Activated CD8-positive, alpha-beta T cell treated with anti-CD3 and anti-CD28 coated beads, Interleukin-2, amount 10 ng/mL, durations not matched to agents 7 days and 5 days (primary cell): ENCODE measurements around the gene PRKAG1. TPM values are rescaled to one million over a fixed set of nuclear protein-coding genes. Genes with fewer than 3 reads are reported as not detected.
A peak's percentile ranks its signal among the peaks of the same experiment; 100 is the strongest.

Experiments used
- ATAC-seq: fragments of 150-1000 bp; cut with Tn5 transposase; one replicate; pipeline ENCODE4 v1.10.0; 2021; ENCODE audit warnings: moderate library complexity
- CTCF ChIA-PET: fragments of 350-600 bp; sonication (Branson Sonifier 250); formaldehyde crosslinking; loops from one replicate; lab custom pipeline; 2021; ENCODE audit warnings: antibody characterized with exemption; lab: Charles Lee
- POLR2A ChIA-PET: fragments of 350-600 bp; sonication (Branson Sonifier 250); formaldehyde crosslinking; loops from one replicate; lab custom pipeline; 2021; ENCODE audit warnings: antibody characterized with exemption; lab: Charles Lee
- DNase-seq: peaks from one replicate; pipeline ENCODE4 v3.0.0-alpha.2; 2020
- H3K27ac Mint-ChIP-seq: one replicate; pipeline ENCODE4 v1.8.0; 2021; ENCODE audit warnings: mild to moderate bottlenecking, mixed read lengths
- H3K27me3 Mint-ChIP-seq: one replicate; pipeline ENCODE4 v1.8.0; 2021; ENCODE audit warnings: low read depth, mixed read lengths
- H3K36me3 Mint-ChIP-seq: one replicate; pipeline ENCODE4 v1.8.0; 2021; ENCODE audit warnings: low read depth, mixed read lengths
- H3K4me1 Mint-ChIP-seq: one replicate; pipeline ENCODE4 v1.8.0; 2021; ENCODE audit warnings: low read depth, mixed read lengths
- H3K4me3 Mint-ChIP-seq: one replicate; pipeline ENCODE4 v1.8.0; 2021; ENCODE audit warnings: mild to moderate bottlenecking, mixed read lengths
- H3K9me3 Mint-ChIP-seq: one replicate; pipeline ENCODE4 v1.8.0; 2022; ENCODE audit warnings: mixed read lengths; ENCODE audit not compliant: insufficient read depth
- total RNA-seq, 2 experiments: library from RNA; stranded (reverse); gene quantifications; one replicate each; pipeline ENCODE4 v1.2.3, GENCODE V29; 2021

Gene PRKAG1
- total RNA-seq, 2 experiments from 2014 or later = 57.5 to 59.8 TPM

DNA sequence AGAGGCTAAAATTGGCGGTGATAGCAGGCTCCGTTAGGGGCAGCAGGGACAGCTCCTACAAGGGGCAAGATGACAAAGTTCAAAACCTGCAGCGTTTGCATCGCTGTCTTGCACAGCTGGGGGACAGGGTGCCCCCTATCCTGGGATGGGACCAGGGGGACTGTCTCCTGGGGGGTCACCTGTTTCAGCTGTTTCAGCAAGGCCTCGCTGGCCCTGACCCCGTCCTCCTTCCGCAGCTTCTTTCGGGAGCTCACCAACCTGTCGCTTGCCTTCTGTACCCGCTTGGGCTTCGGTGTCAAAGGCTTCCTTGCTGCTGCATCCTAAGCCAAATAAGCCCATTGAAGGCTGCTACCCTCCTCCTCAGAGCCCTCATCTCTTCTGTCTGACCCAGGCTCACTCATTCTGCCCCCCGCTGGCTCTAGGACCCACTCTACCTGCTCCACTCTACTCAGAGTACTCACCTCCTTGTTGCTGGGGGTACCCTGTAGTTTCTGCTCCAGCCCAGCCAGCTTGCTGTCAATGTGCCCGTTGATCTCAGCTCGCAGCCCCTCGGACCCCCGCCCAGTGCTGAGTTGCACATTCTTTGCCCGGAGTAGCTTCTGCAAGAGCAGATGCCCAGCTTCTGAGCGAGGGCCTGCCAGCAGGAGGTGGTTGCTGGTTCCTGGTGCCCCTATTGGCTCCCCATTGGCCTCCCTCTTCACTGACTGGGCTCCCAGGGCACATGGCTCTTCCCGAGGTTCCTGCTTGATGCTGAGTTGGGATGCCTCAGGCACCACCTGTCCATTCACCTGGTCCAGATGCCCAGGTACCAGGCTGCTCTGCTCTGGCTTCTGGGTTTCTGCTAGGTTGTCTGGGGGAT, 12.4 kb upstream of the PRKAG1 start:
- CTCF ChIA-PET = interaction anchor here (0.9 to 2.6 kb wide), 5 partner anchors 11 to 33 kb away, joined by 3 to 12 read pairs (median 7); no protein-coding TSS in a partner anchor
- peak overlapping the region; percentile 25 for H3K27ac Mint-ChIP-seq
- POLR2A ChIA-PET = interaction anchor here (0.7 kb wide), 1 partner anchor 14 kb away, joined by 3 read pairs; no protein-coding TSS in a partner anchor
- peaks cover 65% of the 10 kb centered on the region for H3K36me3 Mint-ChIP-seq
- ATAC-seq (no peak), DNase-seq (no peak)
- H3K9me3 Mint-ChIP-seq = no peaks in the 10 kb centered on the region
- no peaks in the 10 kb centered on the region for H3K27me3 Mint-ChIP-seq
- H3K4me1 Mint-ChIP-seq = no peaks in the 10 kb centered on the region
- H3K4me3 Mint-ChIP-seq = no peak overlapping the region

DNA sequence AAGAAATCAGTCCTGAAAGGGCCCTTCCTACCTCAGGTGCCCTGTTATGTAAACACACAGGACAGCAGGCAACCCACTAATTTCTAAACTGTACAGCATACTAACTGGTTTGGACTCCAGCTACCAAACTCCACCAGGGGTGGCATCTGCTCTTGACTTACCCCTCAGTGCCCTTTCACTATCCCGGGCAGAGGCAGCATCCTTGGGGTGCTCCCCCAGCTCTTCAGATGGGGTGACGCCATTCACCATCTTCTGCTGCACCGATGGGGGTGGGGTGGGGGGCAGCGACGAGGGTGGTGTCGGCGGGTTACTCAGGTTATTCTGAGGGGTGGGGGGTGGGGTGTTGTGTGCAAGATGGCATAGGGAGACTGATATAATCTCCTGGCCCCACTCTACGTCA, 11.5 kb upstream of the PRKAG1 start:
- Mint-ChIP-seq H3K4me3 (no peak overlapping the region), H3K4me1 (no peaks in the 10 kb centered on the region), H3K27me3 (no peaks in the 10 kb centered on the region), H3K36me3 (peaks cover 63% of the 10 kb centered on the region), H3K9me3 (no peaks in the 10 kb centered on the region), H3K27ac (no peak overlapping the region)
- DNase-seq (no peak), ATAC-seq (no peak)
- POLR2A ChIA-PET = interaction anchor here (1.0 to 1.2 kb wide), 2 partner anchors 10 to 17 kb away, joined by 3 to 4 read pairs; no protein-coding TSS in a partner anchor
- CTCF ChIA-PET = interaction anchor here (0.9 to 2.6 kb wide), 4 partner anchors 10 to 34 kb away, joined by 3 to 8 read pairs (median 5); no protein-coding TSS in a partner anchor

DNA sequence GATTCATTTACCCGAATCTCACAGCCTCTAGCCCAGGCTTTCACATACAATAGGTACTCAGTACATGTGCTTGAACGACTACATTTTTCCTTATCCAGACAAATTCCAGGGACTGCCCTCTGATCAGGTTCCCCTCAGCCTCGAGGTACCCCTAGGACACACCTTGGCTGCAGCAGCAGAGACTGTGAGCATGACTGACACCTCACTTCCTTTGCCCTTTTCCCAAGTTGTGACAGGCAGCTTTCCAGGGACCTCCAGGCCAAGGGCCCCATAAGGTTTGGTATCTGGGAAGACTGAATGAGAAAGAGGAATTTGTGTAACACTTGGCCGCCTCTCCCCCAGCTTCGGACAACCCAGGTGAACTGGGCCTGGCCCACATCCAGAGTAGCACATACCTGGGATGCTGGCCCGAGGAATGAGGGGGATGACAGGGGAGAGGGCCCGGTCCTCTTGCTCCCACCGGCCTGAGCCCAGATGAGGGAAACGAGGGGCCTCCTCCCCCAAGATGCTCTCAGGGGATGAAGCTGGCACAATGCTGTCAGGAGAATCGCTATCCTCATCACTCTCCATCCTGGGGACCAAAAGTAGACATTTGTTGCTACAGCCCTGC, 10.2 kb upstream of the PRKAG1 start:
- no peaks in the 10 kb centered on the region for H3K27me3 Mint-ChIP-seq
- no peaks in the 10 kb centered on the region for H3K4me1 Mint-ChIP-seq
- DNase-seq = no peak
- peaks cover 62% of the 10 kb centered on the region for H3K36me3 Mint-ChIP-seq
- no peak overlapping the region for H3K4me3 Mint-ChIP-seq
- H3K27ac Mint-ChIP-seq = no peak overlapping the region
- H3K9me3 Mint-ChIP-seq = no peaks in the 10 kb centered on the region
- ChIA-PET POLR2A (interaction anchor here (1.2 kb wide), 1 partner anchor 9 kb away, joined by 4 read pairs; no protein-coding TSS in a partner anchor), CTCF (interaction anchor here (1.0 to 2.6 kb wide), 4 partner anchors 9 to 32 kb away, joined by 3 to 8 read pairs (median 6); no protein-coding TSS in a partner anchor)
- ATAC-seq = no peak

DNA sequence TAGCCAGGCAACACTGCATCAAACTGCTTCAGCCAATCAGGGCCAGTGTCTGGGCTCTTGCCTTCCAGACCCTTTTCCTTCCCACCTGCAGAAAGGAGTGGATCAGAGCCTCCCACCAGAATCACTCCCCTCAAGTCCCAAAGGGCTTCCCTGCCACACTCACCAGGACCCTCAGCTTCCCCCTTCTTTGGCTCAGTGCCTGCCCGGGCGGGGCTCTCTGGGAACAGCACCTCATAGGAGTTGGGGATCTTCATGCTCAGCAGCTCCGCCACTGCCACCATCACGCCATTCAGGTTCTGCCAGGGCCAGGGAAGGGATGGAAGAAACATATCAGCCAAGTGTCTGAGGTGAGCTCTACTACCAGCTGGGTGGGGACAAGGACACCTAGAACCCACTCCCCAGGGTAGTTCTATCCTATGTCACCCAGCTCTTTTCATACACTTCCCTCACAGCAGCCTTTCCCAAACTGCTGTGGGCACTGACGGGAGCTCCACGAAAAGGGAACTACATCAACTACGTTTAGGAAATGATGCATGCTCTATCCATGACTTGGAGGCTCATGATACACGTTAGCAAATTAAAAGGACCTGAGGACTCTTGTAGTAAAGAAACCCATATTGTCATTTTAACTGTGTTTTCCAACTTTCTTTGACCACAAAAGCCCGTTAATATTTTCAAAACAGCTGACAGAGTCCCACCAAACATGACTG, 9.4 kb upstream of the PRKAG1 start:
- H3K4me1 Mint-ChIP-seq = no peaks in the 10 kb centered on the region
- DNase-seq (no peak), ATAC-seq (no peak)
- H3K27me3 Mint-ChIP-seq = no peaks in the 10 kb centered on the region
- ChIA-PET CTCF (interaction anchor here (1.0 to 2.6 kb wide), 3 partner anchors 8 to 31 kb away, joined by 3 to 8 read pairs (median 5); no protein-coding TSS in a partner anchor), POLR2A (no interaction called here)
- H3K9me3 Mint-ChIP-seq = no peaks in the 10 kb centered on the region
- peak overlapping the region; percentile 57 for H3K27ac Mint-ChIP-seq
- no peak overlapping the region for H3K4me3 Mint-ChIP-seq
- H3K36me3 Mint-ChIP-seq = peaks cover 64% of the 10 kb centered on the region

DNA sequence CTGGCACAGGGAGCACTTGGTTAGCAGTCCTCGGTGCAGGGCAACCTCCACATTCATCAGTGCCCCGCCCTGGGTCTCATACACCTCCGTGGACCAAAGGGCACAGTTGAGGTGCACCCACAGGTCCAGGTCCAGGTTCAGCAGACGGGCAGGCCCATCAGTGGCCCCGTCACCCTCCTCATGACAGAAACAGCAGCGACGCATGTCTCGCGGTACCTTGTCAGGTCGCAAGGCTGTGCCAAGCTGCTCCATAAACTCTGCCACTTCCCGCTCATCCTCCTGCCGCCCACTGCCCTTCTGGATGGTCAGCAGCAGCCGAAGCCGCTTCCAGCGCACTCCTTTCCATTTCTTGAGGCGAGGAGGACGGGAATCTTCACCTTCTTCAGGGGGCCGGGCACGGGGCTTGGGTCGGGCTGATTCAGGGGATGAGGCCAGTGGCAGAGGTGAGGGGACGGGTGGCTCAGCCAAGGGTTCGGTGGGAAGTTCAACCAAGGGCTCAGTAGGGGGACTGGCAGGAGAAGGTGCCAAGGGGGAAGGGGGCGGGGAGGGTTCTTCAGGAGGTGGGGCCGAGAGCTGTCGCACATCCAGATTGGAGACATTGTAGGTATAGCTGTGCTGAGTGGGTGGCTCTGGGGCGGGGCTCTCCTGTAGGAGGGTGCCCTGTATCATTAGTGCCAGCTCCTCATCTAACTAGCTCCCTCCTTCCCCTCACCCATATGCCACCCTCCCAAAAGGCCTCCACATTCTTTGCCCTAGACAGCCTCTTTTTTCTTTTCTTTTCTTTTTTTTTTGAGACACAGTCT, 8.3 kb upstream of the PRKAG1 start:
- H3K27me3 Mint-ChIP-seq = no peaks in the 10 kb centered on the region
- POLR2A ChIA-PET = no interaction called here
- no peak for ATAC-seq
- CTCF ChIA-PET = interaction anchor here (1.6 kb wide), 1 partner anchor 30 kb away, joined by 5 read pairs; no protein-coding TSS in a partner anchor
- peak overlapping the region; percentile 34 for H3K27ac Mint-ChIP-seq
- H3K4me1 Mint-ChIP-seq = no peaks in the 10 kb centered on the region
- H3K4me3 Mint-ChIP-seq = no peak overlapping the region
- peaks cover 68% of the 10 kb centered on the region for H3K36me3 Mint-ChIP-seq
- H3K9me3 Mint-ChIP-seq = no peaks in the 10 kb centered on the region
- DNase-seq = no peak

DNA sequence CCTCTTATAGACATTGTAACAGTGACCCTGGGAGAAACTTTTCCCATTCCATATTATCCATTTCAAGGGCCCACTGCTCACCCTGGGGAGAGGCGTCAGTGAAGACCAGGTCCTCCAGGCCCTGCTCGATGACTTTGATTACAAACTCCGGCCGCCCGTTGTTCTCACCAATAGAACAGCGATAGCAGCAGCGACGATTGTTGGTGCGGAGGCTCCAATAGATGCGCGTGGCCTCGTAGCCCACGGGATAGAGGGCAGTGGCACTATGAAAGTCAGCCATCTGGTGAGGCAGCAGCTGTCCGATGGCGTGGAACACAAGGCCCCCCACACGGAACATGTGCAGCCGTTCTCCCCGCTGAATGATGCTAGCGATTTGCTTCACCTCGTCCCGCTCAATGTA, 7.5 kb upstream of the PRKAG1 start:
- Mint-ChIP-seq H3K27ac (no peak overlapping the region), H3K36me3 (peaks cover 67% of the 10 kb centered on the region), H3K27me3 (no peaks in the 10 kb centered on the region), H3K9me3 (no peaks in the 10 kb centered on the region), H3K4me1 (no peaks in the 10 kb centered on the region), H3K4me3 (no peak overlapping the region)
- no peak for DNase-seq
- no peak for ATAC-seq
- ChIA-PET POLR2A (no interaction called here), CTCF (interaction anchor here (1.0 kb wide), 1 partner anchor 173 kb away, joined by 3 read pairs; no protein-coding TSS in a partner anchor)

DNA sequence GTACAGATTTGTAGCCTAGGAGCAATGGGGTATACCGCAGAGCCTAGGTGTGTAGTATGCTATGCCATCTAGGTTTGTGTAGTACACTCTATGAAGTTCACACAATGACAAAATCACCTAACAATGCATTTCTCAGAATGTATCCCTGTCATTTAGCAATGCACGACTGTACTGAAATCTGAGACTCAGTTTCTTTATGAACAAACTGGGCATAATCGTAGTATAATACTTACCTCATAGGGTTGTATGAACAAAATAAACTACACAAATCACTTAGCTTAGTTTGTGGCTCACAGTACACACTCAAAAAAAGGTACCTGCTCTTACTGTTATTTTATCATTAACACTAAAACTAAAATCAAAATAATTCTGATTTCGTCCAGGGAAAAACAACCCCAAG, 6.9 kb upstream of the PRKAG1 start:
- ChIA-PET POLR2A (interaction anchor here (0.6 kb wide), 1 partner anchor 210 kb away, joined by 3 read pairs; no protein-coding TSS in a partner anchor), CTCF (interaction anchor here (1.0 kb wide), 1 partner anchor 172 kb away, joined by 3 read pairs; no protein-coding TSS in a partner anchor)
- no peak for DNase-seq
- no peak overlapping the region for H3K27ac Mint-ChIP-seq
- H3K27me3 Mint-ChIP-seq = no peaks in the 10 kb centered on the region
- no peak overlapping the region for H3K4me3 Mint-ChIP-seq
- ATAC-seq = no peak
- H3K9me3 Mint-ChIP-seq = no peaks in the 10 kb centered on the region
- H3K4me1 Mint-ChIP-seq = no peaks in the 10 kb centered on the region
- peaks cover 68% of the 10 kb centered on the region for H3K36me3 Mint-ChIP-seq

DNA sequence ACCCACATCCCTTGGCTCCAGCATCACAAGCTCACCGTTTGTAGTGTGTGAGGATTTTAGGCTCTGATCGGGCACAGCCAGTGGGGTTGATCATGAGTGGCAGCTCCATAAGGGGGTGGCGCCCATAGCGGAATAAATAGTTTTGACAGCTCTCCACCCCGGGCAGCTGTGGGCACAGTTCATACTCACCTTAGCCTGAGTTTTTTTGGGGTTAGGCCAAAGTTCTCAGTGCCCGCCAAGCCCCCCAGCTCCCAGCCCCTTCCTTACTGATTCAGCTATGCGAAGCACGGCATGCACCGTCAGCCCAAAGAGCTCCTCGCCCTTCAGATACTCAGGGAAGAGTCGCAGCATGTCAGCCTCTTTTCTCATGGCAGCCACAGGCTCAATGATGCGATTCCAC, 6.0 kb upstream of the PRKAG1 start:
- no peak for DNase-seq

DNA sequence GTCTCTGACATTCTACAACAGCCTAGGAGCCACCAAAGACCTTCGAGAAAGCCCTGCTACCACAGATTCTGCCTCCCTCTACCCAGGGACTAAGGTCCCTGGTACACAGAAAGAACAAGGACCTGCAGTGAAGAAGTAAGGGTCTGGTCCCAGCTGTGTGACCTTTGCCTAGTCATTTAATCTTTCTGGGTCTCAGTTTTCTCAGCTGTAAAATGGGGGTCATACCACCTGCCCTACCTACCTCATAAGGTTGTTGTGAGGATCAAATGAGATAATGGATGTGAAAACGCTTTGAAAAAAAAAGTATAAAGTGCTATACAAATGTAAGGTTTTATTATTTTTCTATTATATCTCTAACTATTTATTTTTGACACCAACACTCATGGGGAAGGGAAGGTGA, 5.2 kb upstream of the PRKAG1 start:
- no peak overlapping the region for H3K27ac Mint-ChIP-seq
- H3K4me3 Mint-ChIP-seq = no peak overlapping the region
- DNase-seq = no peak
- H3K36me3 Mint-ChIP-seq = peaks cover 64% of the 10 kb centered on the region
- H3K27me3 Mint-ChIP-seq = no peaks in the 10 kb centered on the region
- CTCF ChIA-PET = interaction anchor here (1.1 kb wide), 1 partner anchor 10 kb away, joined by 3 read pairs; no protein-coding TSS in a partner anchor
- peaks cover 10% of the 10 kb centered on the region for H3K4me1 Mint-ChIP-seq
- no peak for ATAC-seq
- H3K9me3 Mint-ChIP-seq = no peaks in the 10 kb centered on the region
- POLR2A ChIA-PET = no interaction called here

More for the DNA sequence above, 6.0 kb upstream of the PRKAG1 start:
- no peak overlapping the region for H3K27ac Mint-ChIP-seq
- no peak for ATAC-seq
- CTCF ChIA-PET = no interaction called here
- POLR2A ChIA-PET = interaction anchor here (0.8 kb wide), 1 partner anchor 14 kb away, joined by 3 read pairs; no protein-coding TSS in a partner anchor
- H3K36me3 Mint-ChIP-seq = peaks cover 66% of the 10 kb centered on the region
- H3K4me1 Mint-ChIP-seq = peaks cover 5% of the 10 kb centered on the region
- H3K9me3 Mint-ChIP-seq = no peaks in the 10 kb centered on the region
- no peaks in the 10 kb centered on the region for H3K27me3 Mint-ChIP-seq
- no peak overlapping the region for H3K4me3 Mint-ChIP-seq

DNA sequence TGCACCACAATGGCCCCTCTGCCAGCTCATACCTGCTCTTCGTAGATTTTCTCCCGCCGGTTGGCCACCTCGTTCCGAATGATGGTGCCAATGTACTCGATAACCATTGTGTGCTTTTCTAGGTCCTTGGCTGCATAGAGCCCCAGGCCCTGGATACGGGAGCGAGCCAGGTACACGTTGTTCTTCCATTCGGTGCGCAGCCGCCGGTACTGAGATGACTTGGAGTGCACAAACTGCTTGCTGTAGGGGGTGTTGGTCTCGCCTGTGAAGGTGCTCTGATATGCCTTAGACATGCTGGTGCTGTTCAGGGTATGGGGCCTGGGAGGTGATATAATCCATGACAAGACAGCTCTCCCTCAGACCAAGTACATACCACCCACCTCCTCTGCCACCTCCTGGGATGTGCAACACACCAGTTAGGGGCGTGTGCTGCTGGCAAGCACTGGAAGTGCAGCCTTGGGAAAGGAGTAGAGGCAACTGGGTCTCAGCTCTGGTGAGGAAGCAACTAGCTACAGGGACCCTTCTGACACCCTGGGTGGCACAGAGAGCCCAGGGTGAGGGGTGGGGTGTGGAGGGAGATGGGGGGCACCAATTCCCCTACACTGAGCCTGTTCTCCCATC, 4.1 kb upstream of the PRKAG1 start:
- DNase-seq = no peak
- H3K9me3 Mint-ChIP-seq = no peaks in the 10 kb centered on the region
- ATAC-seq = no peak
- H3K4me1 Mint-ChIP-seq = peaks cover 15% of the 10 kb centered on the region
- no peaks in the 10 kb centered on the region for H3K27me3 Mint-ChIP-seq
- peaks cover 60% of the 10 kb centered on the region for H3K36me3 Mint-ChIP-seq
- H3K4me3 Mint-ChIP-seq = no peak overlapping the region
- POLR2A ChIA-PET = interaction anchor here (1.1 kb wide), 1 partner anchor 109 kb away, joined by 4 read pairs; the partner anchor contains the start of gene TUBA1B
- peak overlapping the region; percentile 35 for H3K27ac Mint-ChIP-seq
- CTCF ChIA-PET = interaction anchor here (0.6 to 3.7 kb wide), 4 partner anchors 11 to 170 kb away, joined by 3 to 46 read pairs (median 3); partner anchors contain the start of gene DDX23
